Uterus (tissue), 4 donors: ENCODE results near the gene WAS. TPM values are rescaled to one million over a fixed set of nuclear protein-coding genes. Genes with fewer than 3 reads are reported as not detected.
"Not testable (repeated sequence)": the region's sequence is repeated elsewhere in the genome, so short reads cannot be mapped to it uniquely, and the experiment has no call there.

Experiments
- DNase-seq, 2 donors: peaks; one replicate each; pipeline ENCODE4 v3.0.0-alpha.2; 2019 to 2020
- H3K27ac ChIP-seq, 2 donors: fragments of 200-600 bp; sonication (generic); 1 replicate in 1 of 2; 2 replicates in 1 of 2; pipeline ENCODE4 v1.5.1; 2016 to 2018
- H3K27me3 ChIP-seq, 2 donors: fragments of 200-600 bp; sonication (generic); one replicate each; pipeline ENCODE4 v1.5.1; 2018 to 2019; ENCODE audit warnings: control low read depth in 1 of 2
- H3K36me3 ChIP-seq, 2 donors: fragments of 200-600 bp; sonication (generic); one replicate each; pipeline ENCODE4 v1.5.1; 2019; ENCODE audit warnings: control low read depth in 1 of 2
- H3K4me1 ChIP-seq, 2 donors: fragments of 200-600 bp; sonication (generic); one replicate each; pipeline ENCODE4 v1.5.1; 2018 to 2019; ENCODE audit warnings: control low read depth in 1 of 2
- H3K4me3 ChIP-seq, 2 donors: fragments of 200-600 bp; sonication (generic); 1 replicate in 1 of 2; 2 replicates in 1 of 2; pipeline ENCODE4 v1.5.1; 2018 to 2019; ENCODE audit warnings: mild to moderate bottlenecking in 1 of 2
- H3K9me3 ChIP-seq, 2 donors: fragments of 200-600 bp; sonication (generic); one replicate each; pipeline ENCODE4 v1.5.1; 2019; ENCODE audit warnings: control low read depth in 1 of 2
- POLR2A ChIP-seq, 2 donors: fragments of 450-650 bp; IDR thresholded peaks; one replicate each; pipeline ENCODE4 v1.6.1; 2016; ENCODE audit warnings: antibody characterized with exemption in 2 of 2, mild to moderate bottlenecking in 1 of 2, moderate library complexity in 1 of 2
- intact Hi-C: fragments of 100-400 bp; cut with DNase I; formaldehyde crosslinking; loops from one replicate; pipeline ENCODE4 v1.15.1; 2023; ENCODE audit warnings: low total_unique reads
- total RNA-seq, 4 donors: library from RNA; depleted of rRNA in 3 of 4; stranded (reverse); fragments of >200 nt in 3 of 4; gene quantifications; one replicate each; pipeline versions ENCODE4 v1.1.0 to v1.2.4, GENCODE V29; 2014 to 2023
- TF ChIP-seq, protein P1 (sequence below), 4 experiments: fragments of 200-600 bp in 2 of 4; fragments of 450-650 bp in 2 of 4; sonication (generic) in 2 of 4; IDR thresholded peaks; one replicate each; pipeline ENCODE4 v1.5.1; 2016 to 2019; ENCODE audit warnings: antibody characterized with exemption in 4 of 4, mild to moderate bottlenecking in 2 of 4, moderate library complexity in 1 of 4
- donor health status: DM: yes; HTN: yes; CAD: no.

WAS gene
- total RNA-seq, 4 donors from 2014 or later = 1.2 to 20.7 (median 1.9) TPM; not detected in 1

DNA sequence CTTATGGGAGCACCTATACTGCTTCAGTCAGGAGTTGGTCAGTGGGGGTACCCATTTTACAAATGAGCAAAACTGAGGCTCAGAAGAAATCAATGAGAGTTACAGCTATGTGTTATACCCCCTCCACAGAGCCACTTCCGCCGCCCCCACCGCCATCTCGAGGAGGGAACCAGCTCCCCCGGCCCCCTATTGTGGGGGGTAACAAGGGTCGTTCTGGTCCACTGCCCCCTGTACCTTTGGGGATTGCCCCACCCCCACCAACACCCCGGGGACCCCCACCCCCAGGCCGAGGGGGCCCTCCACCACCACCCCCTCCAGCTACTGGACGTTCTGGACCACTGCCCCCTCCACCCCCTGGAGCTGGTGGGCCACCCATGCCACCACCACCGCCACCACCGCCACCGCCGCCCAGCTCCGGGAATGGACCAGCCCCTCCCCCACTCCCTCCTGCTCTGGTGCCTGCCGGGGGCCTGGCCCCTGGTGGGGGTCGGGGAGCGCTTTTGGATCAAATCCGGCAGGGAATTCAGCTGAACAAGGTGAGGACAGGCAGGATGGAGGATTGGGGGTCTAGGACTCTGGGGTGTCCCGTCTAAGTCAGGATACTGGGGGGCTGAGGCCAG is 5.0 kb downstream of the WAS start:
- H3K4me3 ChIP-seq = no peak overlapping the region
- no peaks in the 10 kb centered on the region for H3K9me3 ChIP-seq
- no peak overlapping the region for H3K27ac ChIP-seq
- TF ChIP-seq POLR2A (IDR thresholded peaks at IDR 0.05) = no peak
- TF ChIP-seq, protein P1, sequence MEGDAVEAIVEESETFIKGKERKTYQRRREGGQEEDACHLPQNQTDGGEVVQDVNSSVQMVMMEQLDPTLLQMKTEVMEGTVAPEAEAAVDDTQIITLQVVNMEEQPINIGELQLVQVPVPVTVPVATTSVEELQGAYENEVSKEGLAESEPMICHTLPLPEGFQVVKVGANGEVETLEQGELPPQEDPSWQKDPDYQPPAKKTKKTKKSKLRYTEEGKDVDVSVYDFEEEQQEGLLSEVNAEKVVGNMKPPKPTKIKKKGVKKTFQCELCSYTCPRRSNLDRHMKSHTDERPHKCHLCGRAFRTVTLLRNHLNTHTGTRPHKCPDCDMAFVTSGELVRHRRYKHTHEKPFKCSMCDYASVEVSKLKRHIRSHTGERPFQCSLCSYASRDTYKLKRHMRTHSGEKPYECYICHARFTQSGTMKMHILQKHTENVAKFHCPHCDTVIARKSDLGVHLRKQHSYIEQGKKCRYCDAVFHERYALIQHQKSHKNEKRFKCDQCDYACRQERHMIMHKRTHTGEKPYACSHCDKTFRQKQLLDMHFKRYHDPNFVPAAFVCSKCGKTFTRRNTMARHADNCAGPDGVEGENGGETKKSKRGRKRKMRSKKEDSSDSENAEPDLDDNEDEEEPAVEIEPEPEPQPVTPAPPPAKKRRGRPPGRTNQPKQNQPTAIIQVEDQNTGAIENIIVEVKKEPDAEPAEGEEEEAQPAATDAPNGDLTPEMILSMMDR (IDR thresholded peaks at IDR 0.05) = no peak
- H3K4me1 ChIP-seq = no peaks in the 10 kb centered on the region
- DNase-seq = no peak
- peaks cover 0 to 3% of the 10 kb centered on the region in 2 donors for H3K27me3 ChIP-seq
- H3K36me3 ChIP-seq = no peaks in the 10 kb centered on the region
- intact Hi-C loops = no loop called here

DNA sequence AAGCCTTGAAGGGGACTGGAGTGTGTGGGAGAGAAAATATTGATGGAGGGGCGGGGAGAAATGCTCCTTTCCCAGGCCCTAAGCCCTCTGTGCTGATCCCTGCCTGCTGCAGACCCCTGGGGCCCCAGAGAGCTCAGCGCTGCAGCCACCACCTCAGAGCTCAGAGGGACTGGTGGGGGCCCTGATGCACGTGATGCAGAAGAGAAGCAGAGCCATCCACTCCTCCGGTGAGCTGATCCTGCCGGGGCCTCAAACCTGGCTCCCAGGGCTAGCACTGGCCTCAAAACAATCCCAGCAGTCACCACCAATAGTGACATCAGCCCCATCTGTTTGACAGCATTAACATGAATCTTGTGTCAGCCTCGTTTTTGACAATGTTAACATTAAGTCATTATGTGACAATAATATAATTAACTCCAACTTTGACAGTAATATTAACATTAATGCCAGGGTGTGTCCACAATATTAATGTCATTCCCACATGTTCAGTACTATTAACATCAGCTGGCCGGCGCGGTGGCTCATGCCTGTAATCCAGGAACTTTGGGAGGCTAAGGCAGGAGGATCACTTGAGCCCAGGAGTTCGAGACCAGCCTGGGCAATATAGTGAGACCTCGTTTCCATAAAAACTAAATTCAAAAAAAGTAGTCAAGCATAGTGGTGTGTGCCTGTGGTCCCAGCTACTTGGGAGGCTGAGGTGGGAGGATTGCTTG is 5.8 kb downstream of the WAS start:
- peaks cover 0 to 3% of the 10 kb centered on the region in 2 donors for H3K27me3 ChIP-seq
- DNase-seq = no peak

DNA sequence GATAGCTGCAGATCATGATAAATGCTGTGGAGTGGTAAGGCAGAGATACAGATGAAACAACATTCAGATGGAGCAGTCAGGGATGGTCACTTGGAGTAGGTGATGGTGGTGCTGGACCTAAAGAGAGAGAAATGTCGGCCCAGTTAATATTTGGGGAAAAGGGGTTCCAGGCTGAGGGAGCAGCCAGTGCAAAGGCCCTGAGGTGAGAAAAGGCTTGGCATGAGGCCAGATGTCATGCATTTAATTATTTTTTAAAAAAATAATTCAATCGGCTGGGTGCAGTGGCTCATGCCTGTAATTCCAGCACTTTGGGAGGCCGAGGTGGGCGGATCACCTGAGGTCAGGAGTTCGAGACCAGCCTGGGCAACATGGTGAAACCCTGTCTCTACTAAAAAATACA is 8.1 kb downstream of the WAS start:
- H3K9me3 ChIP-seq, H3K36me3 ChIP-seq, H3K4me3 ChIP-seq, H3K4me1 ChIP-seq, H3K27me3 ChIP-seq, DNase-seq, H3K27ac ChIP-seq, intact Hi-C loops: not testable (repeated sequence)

More for the DNA sequence above, 5.8 kb downstream of the WAS start:
- Histone ChIP-seq H3K4me3 (no peak overlapping the region), H3K9me3 (no peaks in the 10 kb centered on the region), H3K4me1 (no peaks in the 10 kb centered on the region), H3K27ac (no peak overlapping the region), H3K36me3 (no peaks in the 10 kb centered on the region)
- TF ChIP-seq, protein P1 (IDR thresholded peaks at IDR 0.05) = no peak
- no peak for TF ChIP-seq POLR2A (IDR thresholded peaks at IDR 0.05)
- intact Hi-C loops = no loop called here

DNA sequence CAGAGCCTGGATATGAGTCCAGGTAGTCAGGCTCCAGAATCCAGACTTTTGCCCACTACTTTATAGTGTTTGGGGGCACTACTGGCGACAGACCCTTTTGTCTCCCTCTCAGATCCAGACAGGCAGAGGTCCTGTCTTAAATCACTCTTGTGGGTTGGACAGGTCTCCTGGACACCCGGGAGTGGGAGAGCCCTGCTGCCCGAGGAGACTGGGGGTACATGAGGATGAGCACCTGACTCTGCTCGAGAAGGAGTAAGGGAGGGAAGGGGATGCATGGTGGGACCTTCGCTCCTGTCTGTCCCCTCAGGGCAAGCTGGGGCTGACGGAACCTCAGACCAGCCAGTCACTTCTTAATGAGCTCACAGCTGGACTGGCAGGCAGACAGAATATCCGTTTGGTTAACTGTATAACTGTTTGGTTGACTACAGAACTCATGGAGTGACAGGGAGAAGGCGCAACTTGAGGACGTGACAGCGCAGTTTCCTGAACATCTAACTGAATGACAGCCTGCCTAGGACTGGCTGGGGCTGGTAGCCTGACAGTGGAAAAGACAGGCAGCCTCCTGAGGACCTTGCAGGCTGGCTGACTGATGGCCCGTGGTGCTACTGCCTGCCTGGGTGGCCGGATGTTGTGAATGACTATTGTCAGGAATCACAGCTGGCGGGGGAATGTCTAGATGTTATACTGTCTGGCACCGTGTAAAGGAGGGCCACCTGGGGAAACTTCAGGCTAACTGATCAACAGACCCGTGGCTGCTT is 11.4 kb downstream of the WAS start:
- no peaks in the 10 kb centered on the region for H3K4me1 ChIP-seq
- no peak for DNase-seq
- no peak overlapping the region for H3K4me3 ChIP-seq
- intact Hi-C loops = no loop called here
- TF ChIP-seq, protein P1 (IDR thresholded peaks at IDR 0.05) = no peak
- TF ChIP-seq POLR2A (IDR thresholded peaks at IDR 0.05) = no peak
- H3K27me3 ChIP-seq = no peaks in the 10 kb centered on the region
- H3K36me3 ChIP-seq = no peaks in the 10 kb centered on the region
- H3K9me3 ChIP-seq = no peaks in the 10 kb centered on the region
- no peak overlapping the region for H3K27ac ChIP-seq

DNA sequence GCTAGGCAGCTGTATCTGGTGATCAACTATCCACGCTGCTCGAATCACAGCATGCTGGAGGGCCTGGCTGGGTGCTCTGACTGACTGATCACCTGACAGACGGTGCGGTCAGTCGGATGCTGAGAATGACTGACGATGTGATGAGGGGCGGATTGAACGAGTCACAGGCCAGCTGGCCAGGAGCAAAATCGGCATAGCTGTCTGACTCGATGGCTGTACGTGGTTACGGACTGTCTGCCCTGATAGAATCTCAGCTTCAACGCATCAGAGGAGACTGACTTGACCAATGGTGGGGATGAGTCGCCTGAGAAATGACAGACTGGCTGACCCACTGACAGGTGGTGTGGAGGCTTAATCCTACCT is 11.9 kb downstream of the WAS start:
- H3K4me3 ChIP-seq = peak overlapping the region in 1 of 2 donors; percentile 61

More for the DNA sequence above, 11.9 kb downstream of the WAS start:
- Histone ChIP-seq H3K9me3 (no peaks in the 10 kb centered on the region), H3K4me1 (no peaks in the 10 kb centered on the region), H3K27me3 (no peaks in the 10 kb centered on the region), H3K27ac (peak overlapping the region; percentile 76 to 89), H3K36me3 (no peaks in the 10 kb centered on the region)
- TF ChIP-seq POLR2A (IDR thresholded peaks at IDR 0.05) = no peak
- TF ChIP-seq, protein P1 (IDR thresholded peaks at IDR 0.05) = no peak
- intact Hi-C loops = no loop called here
- no peak for DNase-seq
